ENCODE results near the gene MGAT1. TPM values are rescaled to one million over a fixed set of nuclear protein-coding genes. Genes with fewer than 3 reads are reported as not detected.
"Not testable (repeated sequence)": the region's sequence is repeated elsewhere in the genome, so short reads cannot be mapped to it uniquely, and the experiment has no call there.

The MGAT1 gene
- polyA plus RNA-seq, 3 donors, result 231 to 523 (median 385) TPM

- DNase-seq; H3K4me3 ChIP-seq (replicated peaks in 1 of 3; ENCODE audit: low read depth in 2 of 3, low read length in 3 of 3); H3K27me3 ChIP-seq (ENCODE audit: control insufficient read depth in 2 of 2, insufficient read depth in 2 of 2, low read length in 2 of 2); H3K9ac ChIP-seq (ENCODE audit: insufficient read depth, low read length, poor library complexity, severe bottlenecking); H3K9me3 ChIP-seq (replicated peaks in 1 of 2; ENCODE audit: control insufficient read depth in 1 of 2, insufficient read depth in 1 of 2, low read length in 2 of 2); H3K4me3 Mint-ChIP-seq; H3K27me3 Mint-ChIP-seq (ENCODE audit: low read depth in 3 of 3); H3K9me3 Mint-ChIP-seq; H4K20me1 ChIP-seq (ENCODE audit: insufficient read depth, low read length); H3K36me3 ChIP-seq (replicated peaks in 1 of 2; ENCODE audit: control insufficient read depth in 1 of 2, insufficient read depth in 2 of 2, low read length in 2 of 2); H3K27ac ChIP-seq (ENCODE audit: low read depth in 1 of 2, low read length in 2 of 2); H2AFZ ChIP-seq (ENCODE audit: insufficient read depth, low read depth, low read length, poor library complexity, severe bottlenecking); H3K4me2 ChIP-seq (replicated peaks; ENCODE audit: extremely low read depth, low read length, poor library complexity, severe bottlenecking): not testable (repeated sequence)
- H3K36me3 Mint-ChIP-seq, result peaks cover 21 to 22% of the 10 kb centered on the region in 2 donors
- WGBS (ENCODE audit: insufficient coverage), result no CpG with 5 or more reads among the region's 7 CpGs
- peak overlapping the region in 5 of 7 donors; percentile 28 to 98 (median 54) for H3K27ac Mint-ChIP-seq
- Histone ChIP-seq H3K79me2 (ENCODE audit: insufficient read depth, low read length) (peaks cover 31% of the 10 kb centered on the region), H3K4me1 (ENCODE audit: control insufficient read depth in 1 of 2, insufficient read depth in 2 of 2, low read length in 2 of 2) (peaks cover 44 to 48% of the 10 kb centered on the region in 2 donors)
- peaks cover 58% of the 10 kb centered on the region for H3K4me1 Mint-ChIP-seq
- intact Hi-C loops (cut with micrococcal nuclease), result loop anchor here in 1 of 2 donors (5.0 kb wide), 1 partner anchor 35 kb away; the partner anchor contains the start of gene ZFP62
Measured at GRCh38 chr5:180827374-180827773, 24.8 kb upstream of the MGAT1 start.

- Histone ChIP-seq H3K79me2 (ENCODE audit: insufficient read depth, low read length) (peaks cover 17% of the 10 kb centered on the region), H3K36me3 (replicated peaks in 1 of 2; ENCODE audit: control insufficient read depth in 1 of 2, insufficient read depth in 2 of 2, low read length in 2 of 2) (no peaks in the 10 kb centered on the region), H3K4me3 (replicated peaks in 1 of 3; ENCODE audit: low read depth in 2 of 3, low read length in 3 of 3) (no peak overlapping the region), H3K9ac (ENCODE audit: insufficient read depth, low read length, poor library complexity, severe bottlenecking) (no peak overlapping the region), H3K27me3 (ENCODE audit: control insufficient read depth in 2 of 2, insufficient read depth in 2 of 2, low read length in 2 of 2) (no peaks in the 10 kb centered on the region), H3K4me2 (replicated peaks; ENCODE audit: extremely low read depth, low read length, poor library complexity, severe bottlenecking) (no peak overlapping the region), H3K9me3 (replicated peaks in 1 of 2; ENCODE audit: control insufficient read depth in 1 of 2, insufficient read depth in 1 of 2, low read length in 2 of 2) (peaks cover 0 to 3% of the 10 kb centered on the region in 2 donors), H4K20me1 (ENCODE audit: insufficient read depth, low read length) (no peaks in the 10 kb centered on the region), H2AFZ (ENCODE audit: insufficient read depth, low read depth, low read length, poor library complexity, severe bottlenecking) (no peak overlapping the region), H3K4me1 (ENCODE audit: control insufficient read depth in 1 of 2, insufficient read depth in 2 of 2, low read length in 2 of 2) (peaks cover 47 to 52% of the 10 kb centered on the region in 2 donors), H3K27ac (ENCODE audit: low read depth in 1 of 2, low read length in 2 of 2) (peak overlapping the region in 1 of 2 donors; percentile 39)
- H3K27ac Mint-ChIP-seq, result peak overlapping the region; percentile 56 to 85 (median 68)
- H3K36me3 Mint-ChIP-seq, result peaks cover 21 to 22% of the 10 kb centered on the region in 2 donors
- intact Hi-C loops (cut with micrococcal nuclease), result loop anchor here in 1 of 2 donors (5.0 kb wide), 1 partner anchor 36 kb away; the partner anchor contains the start of gene ZFP62
- WGBS (ENCODE audit: insufficient coverage), result 100% methylated on average over 2 of the region's 3 CpGs
- H3K4me3 Mint-ChIP-seq, result no peak overlapping the region
- peak; percentile 53 to 70 (median 64) for DNase-seq
- H3K4me1 Mint-ChIP-seq, result peaks cover 60% of the 10 kb centered on the region
- peaks cover 0 to 2% (median 0%) of the 10 kb centered on the region in 3 donors for H3K27me3 Mint-ChIP-seq (ENCODE audit: low read depth in 3 of 3)
- H3K9me3 Mint-ChIP-seq, result peaks cover 0 to 10% (median 2%) of the 10 kb centered on the region in 7 donors
- no peak for TF ChIP-seq CTCF (IDR thresholded peaks at IDR 0.05)
Measured at GRCh38 chr5:180825768-180826525, 23.3 kb upstream of the MGAT1 start.
